ENCODE data around the gene LOXL3.

The LOXL3 gene

DNA sequence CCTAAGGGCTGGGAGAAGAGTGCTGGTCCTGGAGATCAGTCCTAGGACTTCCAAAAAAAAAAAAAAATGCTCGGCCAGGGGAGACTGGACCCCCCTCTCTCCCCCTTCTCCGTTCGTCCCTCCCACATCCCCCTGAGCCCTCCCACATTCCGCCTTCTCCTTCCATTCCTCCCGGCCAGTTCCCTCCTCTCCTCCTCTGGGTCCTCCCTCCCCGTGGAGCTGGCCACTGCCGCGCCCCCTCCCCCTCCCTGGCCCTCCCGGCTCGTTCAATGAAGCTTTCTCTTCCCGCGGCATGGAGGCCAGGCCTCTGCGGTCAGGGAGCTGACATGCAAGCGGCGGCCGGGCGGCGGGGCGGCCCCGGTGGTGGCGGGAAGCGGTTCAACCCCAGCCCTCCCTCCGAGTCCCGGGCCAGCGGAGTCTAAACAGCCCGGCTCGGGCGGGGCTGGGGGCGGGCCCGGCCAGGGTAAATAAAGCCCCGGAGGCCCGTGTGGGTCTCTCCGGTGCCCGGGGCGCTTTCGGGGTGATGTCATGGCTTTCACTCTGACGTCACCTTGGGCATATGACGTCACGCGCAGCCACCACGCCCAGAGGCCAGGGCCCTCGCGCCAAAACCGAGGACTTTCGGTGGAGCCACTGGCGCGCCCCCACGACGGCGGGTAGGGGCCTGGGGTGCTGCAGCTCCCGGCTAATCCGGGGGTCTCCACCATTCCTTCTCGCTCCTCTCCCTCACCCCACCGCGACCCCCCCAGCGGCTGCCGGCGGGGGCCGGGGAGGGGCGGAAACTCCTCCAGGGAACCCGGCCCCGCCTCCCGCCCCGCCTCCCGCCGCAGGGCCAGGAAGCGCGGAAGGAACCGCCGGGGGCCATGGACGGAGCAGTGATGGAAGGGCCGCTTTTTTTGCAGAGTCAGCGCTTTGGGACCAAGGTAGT, at the start of gene LOXL3, which contains the start of gene DOK1:
LOXL3 (minus strand) TSS at position 51 of the 928 bp plus-strand sequence. CDS start 1,308 bp downstream, outside the sequence.
DOK1 (plus strand) TSS at position 829 of the 928 bp plus-strand sequence; CDS start at position 864, 35 bp downstream.
- no peak for DNase-seq

- no peak for DNase-seq
Observed at GRCh38 chr2:74602586-74603281, 49.0 kb upstream of the LOXL3 start.

DNA sequence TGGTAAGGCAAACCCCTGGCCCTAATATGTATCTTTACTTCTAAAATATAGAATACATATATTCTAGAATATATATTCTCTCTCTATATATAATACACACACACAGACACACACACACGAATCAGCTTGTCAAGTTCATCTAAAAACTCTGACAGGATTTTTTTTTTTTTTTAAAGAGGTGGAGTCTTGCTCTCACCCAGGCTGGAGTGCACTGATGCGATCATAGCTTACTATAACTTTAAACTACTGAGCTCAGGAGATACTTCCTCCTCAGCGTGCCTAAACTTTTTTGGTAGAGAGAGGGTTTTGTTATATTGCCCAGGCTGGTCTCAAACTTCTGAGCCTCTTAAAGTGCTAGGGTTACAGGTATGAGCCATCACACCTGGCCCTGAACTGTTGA, 45.9 kb upstream of the LOXL3 start:
- DNase-seq: no peak

- peak; percentile 1 for DNase-seq
Observed at GRCh38 chr2:74597410-74597809, 43.7 kb upstream of the LOXL3 start.

DNA sequence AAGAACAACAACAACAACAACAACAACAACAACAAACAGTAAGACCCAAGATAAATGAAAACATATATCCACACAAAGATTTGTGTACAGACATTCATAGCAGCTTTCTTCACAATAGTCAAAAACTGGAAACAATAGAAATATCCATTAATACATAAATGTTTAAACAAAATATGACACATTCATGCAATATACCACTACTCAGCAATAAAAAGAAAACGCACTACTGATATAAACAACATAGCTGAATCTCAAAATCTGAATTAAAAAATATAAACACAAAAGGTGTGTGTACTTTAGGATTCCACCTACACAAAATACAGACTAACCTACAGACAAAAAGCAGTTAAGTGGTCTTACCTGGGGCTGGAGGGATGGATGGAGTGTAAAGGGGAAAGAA, 42.8 kb upstream of the LOXL3 start:
- no peak for DNase-seq

DNA sequence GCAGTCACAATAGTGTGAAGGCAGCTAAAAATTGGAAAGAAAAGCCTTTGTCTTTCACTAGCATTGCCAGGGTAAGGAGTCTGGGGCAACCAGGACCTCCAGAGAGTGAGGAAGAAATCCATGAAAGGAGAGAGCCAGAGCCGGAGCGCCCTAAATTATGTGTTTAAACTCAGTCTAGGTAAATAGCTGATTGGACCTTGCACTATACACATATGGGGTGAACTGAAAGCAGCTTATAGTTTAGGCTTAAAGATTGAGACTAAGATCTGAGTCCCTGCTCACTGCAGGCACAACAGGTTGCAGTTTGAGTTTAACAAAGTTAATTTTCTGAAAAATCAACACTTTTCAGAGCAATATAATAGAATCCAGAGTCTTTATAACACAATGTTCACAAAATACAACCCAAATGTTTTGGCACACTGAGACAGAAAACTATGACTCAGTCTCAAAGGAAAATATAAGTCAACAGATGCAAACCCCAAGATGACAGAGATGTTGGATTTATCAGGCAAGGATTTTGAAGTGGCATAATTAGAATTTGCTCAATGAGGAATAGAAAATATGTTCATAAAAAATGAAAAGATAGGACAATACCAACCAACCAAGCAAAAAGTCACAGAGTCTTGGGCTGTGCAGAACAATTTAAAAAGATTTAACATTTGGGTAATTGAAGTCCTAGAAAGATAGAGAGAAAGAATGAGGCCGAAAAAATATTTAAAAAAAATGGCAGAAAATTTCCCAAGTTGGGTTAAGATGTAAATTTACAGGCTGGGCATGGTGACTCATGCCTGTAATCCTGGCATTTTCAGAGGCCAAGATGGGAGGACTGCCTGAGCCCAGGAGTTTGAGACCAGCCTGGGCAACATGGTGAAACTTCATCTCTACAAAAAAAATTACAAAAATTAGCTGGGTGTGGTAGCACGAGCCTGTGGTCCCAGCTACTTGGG, 40.4 kb upstream of the LOXL3 start:
- no peak for DNase-seq

- DNase-seq: no peak
Observed at GRCh38 chr2:74588664-74589063, 34.9 kb upstream of the LOXL3 start.

DNA sequence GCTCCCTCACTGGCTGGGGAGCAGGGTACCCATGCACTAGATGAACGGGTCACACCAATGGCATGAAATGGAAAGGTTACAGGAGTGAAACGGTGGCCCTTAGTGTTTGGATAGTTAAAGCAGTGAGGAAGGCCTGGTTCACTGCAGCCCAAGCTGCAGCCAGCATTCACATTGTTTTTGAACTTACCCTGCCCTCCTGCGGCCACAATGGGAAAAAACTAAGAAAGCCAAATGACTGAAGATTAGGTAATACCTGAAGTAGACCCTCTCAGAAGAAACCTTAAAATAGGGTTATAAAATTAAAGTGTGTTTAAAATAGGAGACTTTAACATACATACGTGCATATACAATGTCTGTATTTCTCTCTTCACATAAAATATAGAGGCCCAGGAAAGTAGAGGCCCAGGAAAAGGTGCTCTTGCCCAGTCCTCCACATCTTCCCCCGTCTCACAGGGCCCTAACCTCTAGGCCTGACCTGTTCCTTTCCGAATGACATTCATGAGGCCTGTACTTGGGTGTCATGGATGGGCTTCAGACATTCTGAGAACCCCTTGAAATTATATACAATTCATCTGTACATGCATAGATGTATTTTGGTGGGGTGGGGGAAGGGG, 34.0 kb upstream of the LOXL3 start:
- DNase-seq: peak; percentile 39

- no peak for DNase-seq
Observed at GRCh38 chr2:74585406-74586185, 31.9 kb upstream of the LOXL3 start.

- DNase-seq: no peak
Observed at GRCh38 chr2:74584088-74584645, 30.4 kb upstream of the LOXL3 start.

DNA sequence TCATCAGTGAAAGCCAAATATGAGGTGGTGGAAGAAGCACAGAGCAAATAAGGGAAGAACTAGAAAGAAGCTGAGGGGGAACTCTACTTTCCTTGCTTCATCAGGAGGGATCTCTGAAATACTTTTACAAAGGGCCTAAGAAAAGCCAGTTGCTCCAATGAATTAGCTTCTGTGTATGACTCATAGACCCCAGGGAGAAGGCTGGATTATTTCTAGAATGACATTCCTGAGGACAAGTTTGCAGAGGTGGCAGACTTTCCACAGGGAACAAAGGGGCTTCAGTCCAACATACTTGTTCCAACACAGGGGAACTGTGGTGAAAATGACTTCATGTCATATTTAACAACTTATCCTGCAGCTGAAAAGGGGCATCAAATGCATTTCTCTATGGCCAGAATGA, 29.8 kb upstream of the LOXL3 start:
- no peak for DNase-seq

GRCh38 chr2:74582184-74582583, 28.4 kb upstream of the LOXL3 start:
- DNase-seq: no peak

DNA sequence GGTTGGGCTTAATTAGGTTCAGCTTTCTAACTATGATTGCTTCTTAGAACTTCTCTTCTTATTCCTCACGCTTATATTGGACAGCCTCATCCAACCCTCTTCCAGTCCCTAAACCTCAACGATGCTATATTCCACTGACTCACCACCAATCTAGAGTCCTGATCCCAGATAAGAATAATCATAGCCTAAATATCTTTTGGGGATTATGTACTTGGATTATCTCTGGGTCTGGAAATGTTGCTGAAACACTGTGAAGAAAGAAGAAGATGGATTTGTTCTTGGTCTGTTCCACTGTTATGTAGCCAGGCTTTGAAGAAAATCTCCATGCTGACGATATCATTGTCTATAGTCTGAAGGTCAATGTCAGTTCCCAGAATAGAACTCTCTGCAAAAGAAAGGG, 27.7 kb upstream of the LOXL3 start:
- DNase-seq: no peak

DNA sequence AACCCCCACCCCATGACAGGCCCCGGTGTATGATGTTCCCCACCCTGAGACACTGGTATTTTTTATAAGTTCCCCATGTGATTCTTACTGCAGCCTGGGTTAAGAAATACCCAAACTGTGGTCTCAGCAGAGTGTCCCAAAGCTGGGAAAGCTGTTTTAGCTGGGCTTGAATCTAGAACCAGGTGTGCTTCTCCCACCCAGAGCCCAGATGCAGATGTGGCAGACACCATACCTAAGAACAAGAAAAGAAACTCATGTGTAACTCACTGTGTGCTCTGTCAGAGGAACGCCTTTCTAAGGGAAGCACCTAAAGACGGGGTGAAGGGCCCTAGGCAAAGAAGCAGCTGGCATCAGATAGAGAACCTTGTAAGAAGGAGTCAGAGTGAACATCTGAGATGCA, 24.7 kb upstream of the LOXL3 start:
- DNase-seq: no peak

GRCh38 chr2:74577448-74577847, 23.7 kb upstream of the LOXL3 start:
- no peak for DNase-seq

DNA sequence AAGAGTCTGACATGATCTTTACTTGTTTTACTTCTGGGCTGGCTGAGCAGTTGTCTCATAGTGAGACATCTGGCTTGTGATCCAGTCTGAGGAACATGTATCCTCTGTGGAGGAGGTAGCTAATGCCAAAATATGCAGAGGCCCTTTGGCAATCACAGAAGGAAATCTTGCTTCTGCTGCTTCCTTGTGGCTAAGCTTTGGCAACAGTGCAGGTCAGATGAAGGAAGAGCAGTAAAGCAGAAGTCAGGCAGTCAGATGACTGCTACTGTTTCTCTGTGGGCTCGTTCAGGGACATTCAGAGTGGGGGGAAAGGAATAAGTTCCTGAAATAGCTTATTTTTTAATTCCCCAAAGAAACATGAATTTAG, 23.1 kb upstream of the LOXL3 start:
- DNase-seq: no peak

GRCh38 chr2:74576211-74576862, 22.6 kb upstream of the LOXL3 start:
- no peak for DNase-seq

- no peak for DNase-seq
Observed at GRCh38 chr2:74575320-74575719, 21.6 kb upstream of the LOXL3 start.

DNA sequence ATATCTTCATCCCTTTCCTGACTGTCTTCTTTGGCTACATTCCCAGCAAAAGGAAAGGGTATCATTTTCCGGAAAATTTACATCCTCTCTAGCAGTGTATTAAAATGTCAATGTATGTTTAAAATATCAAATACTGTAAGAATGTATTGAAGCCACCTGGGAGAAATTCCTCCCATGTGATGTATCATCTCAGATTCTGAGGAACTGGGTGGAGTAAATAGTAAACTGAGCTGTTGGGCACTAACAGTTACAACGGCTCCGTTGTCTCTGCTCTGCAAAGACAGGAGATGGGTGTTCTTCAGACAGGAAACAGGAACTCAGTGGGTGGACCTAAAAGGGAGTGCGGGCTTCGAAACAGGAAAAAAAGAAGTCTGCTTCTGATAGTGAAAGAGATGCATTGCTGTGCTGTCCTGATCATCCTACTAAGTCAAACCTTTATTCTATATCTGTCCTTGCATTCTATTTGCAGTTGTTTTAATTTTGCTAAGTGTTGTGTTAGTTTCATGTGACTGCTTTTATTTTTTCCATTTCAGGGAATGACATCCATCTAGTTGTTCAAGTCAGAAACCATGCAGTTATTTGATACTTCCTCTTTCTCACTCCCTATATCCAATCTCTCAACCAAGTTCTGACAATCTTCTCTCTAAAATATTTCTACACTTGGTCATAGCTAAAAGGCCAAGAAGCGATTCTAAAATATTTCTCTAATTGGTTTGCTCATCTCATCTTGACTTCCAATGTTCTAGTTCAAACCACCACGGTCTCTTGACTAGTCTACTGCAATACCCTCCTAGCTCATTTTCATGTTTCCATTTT, 20.2 kb upstream of the LOXL3 start:
- DNase-seq: no peak

All from NCI-H2081 treated with DMSO at 0.1 percent for 48 hours (cell line).